Posterior cingulate gyrus (tissue), 11 donors: Measurements from ENCODE around the gene ALOX12.
"Not testable (repeated sequence)": the region's sequence is repeated elsewhere in the genome, so short reads cannot be mapped to it uniquely, and the experiment has no call there.

Experiments used
- DNase-seq, 10 donors: peaks; one replicate each; pipeline versions ENCODE4 v3.0.0 to v3.0.0-alpha.2; 2020 to 2021; ENCODE audit warnings: mixed read lengths in 3 of 10
- intact Hi-C: fragments of 100-400 bp; cut with DNase I; formaldehyde crosslinking; loops from one replicate; pipeline ENCODE4 v1.15.1; 2023

Gene ALOX12

GRCh38 chr17:7041607-7042500 is 46.0 kb downstream of the ALOX12 start:
- intact Hi-C loops = no loop called here
- DNase-seq = peak in 1 of 10 donors; percentile 24

GRCh38 chr17:7042501-7043181 is 46.8 kb downstream of the ALOX12 start:
- intact Hi-C loops = no loop called here
- DNase-seq = peak in 1 of 10 donors; percentile 81

- DNase-seq = no peak
- intact Hi-C loops = no loop called here
Observed at GRCh38 chr17:7043182-7043496, 47.3 kb downstream of the ALOX12 start.

GRCh38 chr17:7043497-7044198 is 47.8 kb downstream of the ALOX12 start, which contains the start of gene SLC16A11:
Gene SLC16A11 (minus strand): TSS chr17:7044092. CDS start chr17:7043513, 579 bp downstream.
- intact Hi-C loops = no loop called here
- peak in 5 of 10 donors; percentile 28 to 90 (median 82) for DNase-seq

GRCh38 chr17:7045492-7046126 is 49.8 kb downstream of the ALOX12 start:
- DNase-seq = peak in 1 of 10 donors; percentile 42
- intact Hi-C loops = loop anchor here (5.0 kb wide), 1 partner anchor 252 kb away; no protein-coding TSS in a partner anchor

GRCh38 chr17:7046127-7046724 is 50.4 kb downstream of the ALOX12 start:
- intact Hi-C loops = loop anchor here (5.0 kb wide), 1 partner anchor 251 kb away; no protein-coding TSS in a partner anchor
- peak in 8 of 10 donors; percentile 45 to 95 (median 70) for DNase-seq

- intact Hi-C loops = loop anchor here (5.0 kb wide), 1 partner anchor 250 kb away; no protein-coding TSS in a partner anchor
- DNase-seq = peak in 1 of 10 donors; percentile 91
Observed at GRCh38 chr17:7046725-7047397, 51.0 kb downstream of the ALOX12 start.

- intact Hi-C loops = loop anchor here (5.0 kb wide), 1 partner anchor 250 kb away; no protein-coding TSS in a partner anchor
- DNase-seq = no peak
Observed at GRCh38 chr17:7047566-7047965, 51.7 kb downstream of the ALOX12 start.

GRCh38 chr17:7048968-7049367 is 53.1 kb downstream of the ALOX12 start:
- DNase-seq = peak in 1 of 10 donors; percentile 65
- intact Hi-C loops = loop anchor here (5.0 kb wide), 1 partner anchor 248 kb away; no protein-coding TSS in a partner anchor

GRCh38 chr17:7050583-7050982 is 54.7 kb downstream of the ALOX12 start:
- DNase-seq = peak in 1 of 10 donors; percentile 57
- intact Hi-C loops = not testable (repeated sequence)

- intact Hi-C loops = no loop called here
- no peak for DNase-seq
Observed at GRCh38 chr17:7056386-7056785, 60.5 kb downstream of the ALOX12 start.

- intact Hi-C loops = no loop called here
- no peak for DNase-seq
Observed at GRCh38 chr17:7058831-7059447, 63.1 kb downstream of the ALOX12 start.
